H1 (cell line): ENCODE results near the gene PAX6. TPM values are rescaled to one million over a fixed set of nuclear protein-coding genes. Genes with fewer than 3 reads are reported as not detected.

Experiments
- CTCF ChIA-PET: fragments of 300-600 bp; sonication (Branson Sonifier 250); formaldehyde crosslinking; loops from one replicate; lab custom pipeline; 2021; ENCODE audit not compliant: partially characterized antibody; lab: Charles Lee
- POLR2A ChIA-PET: fragments of 300-600 bp; sonication (Branson Sonifier 250); formaldehyde crosslinking; loops from one replicate; lab custom pipeline; 2021; ENCODE audit warnings: inconsistent platforms; ENCODE audit not compliant: partially characterized antibody; lab: Charles Lee
- DNase-seq, 2 experiments: peaks; one replicate each; pipeline versions ENCODE4 v3.0.0 to v3.0.0-alpha.2; 2010 to 2022; ENCODE audit warnings: low spot score in 2 of 2, low read depth in 1 of 2, mixed read lengths in 1 of 2
- FAIRE-seq: peaks from 2 replicates; lab custom pipeline; 2011; peaks lifted over from hg19 to GRCh38; lab: Jason Lieb, UNC
- H2AFZ ChIP-seq: 2 replicates; pipeline ENCODE4 v1.8.1; 2012; ENCODE audit warnings: low read length, inconsistent platforms
- H2AK5ac ChIP-seq: 2 replicates; pipeline ENCODE4 v1.6.1; 2013; ENCODE audit warnings: low read depth, low read length
- H2BK120ac ChIP-seq: replicated peaks from 2 replicates; pipeline ENCODE3; 2013; ENCODE audit warnings: low read depth, low read length, inconsistent platforms
- H2BK12ac ChIP-seq: 2 replicates; pipeline ENCODE4 v1.6.1; 2013; ENCODE audit warnings: low read depth, low read length
- H2BK15ac ChIP-seq: 2 replicates; pipeline ENCODE4 v1.6.1; 2013; ENCODE audit warnings: low read length
- H2BK20ac ChIP-seq: 2 replicates; pipeline ENCODE4 v1.6.1; 2013; ENCODE audit warnings: low read length
- H2BK5ac ChIP-seq: 2 replicates; pipeline ENCODE4 v1.6.1; 2013; ENCODE audit warnings: low read depth, low read length
- H3K14ac ChIP-seq: 2 replicates; pipeline ENCODE4 v1.6.1; 2013; ENCODE audit warnings: inconsistent platforms; ENCODE audit not compliant: insufficient read length
- H3K18ac ChIP-seq: 2 replicates; pipeline ENCODE4 v1.6.1; 2013; ENCODE audit warnings: low read length; ENCODE audit errors: extremely low read depth
- H3K23ac ChIP-seq: 2 replicates; pipeline ENCODE4 v1.6.1; 2013; ENCODE audit warnings: inconsistent platforms; ENCODE audit not compliant: insufficient read length
- H3K23me2 ChIP-seq: 2 replicates; pipeline ENCODE4 v1.6.1; 2013; ENCODE audit warnings: low read depth, low read length
- H3K27ac ChIP-seq: 2 replicates; pipeline ENCODE4 v1.6.1; 2011; ENCODE audit warnings: low read depth, low read length, inconsistent platforms
- H3K27me3 ChIP-seq, 4 experiments: replicated peaks in 1 of 4; 1 replicate in 1 of 4; 2 replicates in 3 of 4; pipeline versions ENCODE4 v1.6.1 to v1.8.1; 2011 to 2013; ENCODE audit warnings: low read length in 3 of 4, mild to moderate bottlenecking in 3 of 4, inconsistent platforms in 2 of 4, mixed read lengths in 2 of 4, moderate library complexity in 1 of 4; ENCODE audit not compliant: control insufficient read depth in 3 of 4, insufficient read depth in 3 of 4; ENCODE audit errors: extremely low read depth in 1 of 4
- H3K36me3 ChIP-seq, 4 experiments: 2 replicates each; pipeline versions ENCODE4 v1.6.1 to v1.8.1; 2011 to 2013; ENCODE audit warnings: mild to moderate bottlenecking in 4 of 4, low read length in 3 of 4, moderate library complexity in 2 of 4, control low read depth in 1 of 4, inconsistent platforms in 1 of 4; ENCODE audit not compliant: insufficient read depth in 4 of 4, control insufficient read depth in 2 of 4
- H3K4ac ChIP-seq: replicated peaks from 2 replicates; pipeline ENCODE3; 2013; ENCODE audit warnings: low read length, low read depth, mixed read lengths, inconsistent platforms; ENCODE audit not compliant: insufficient read length
- H3K4me1 ChIP-seq, 4 experiments: replicated peaks in 1 of 4; 1 replicate in 1 of 4; 2 replicates in 3 of 4; pipeline versions ENCODE4 v1.6.1 to v1.8.1; 2011 to 2013; ENCODE audit warnings: low read length in 3 of 4, inconsistent platforms in 2 of 4, mixed read lengths in 1 of 4; ENCODE audit not compliant: insufficient read depth in 4 of 4, control insufficient read depth in 3 of 4
- H3K4me2 ChIP-seq, 2 experiments: 2 replicates each; pipeline versions ENCODE4 v1.6.1 to v1.8.1; 2011 to 2013; ENCODE audit warnings: low read depth in 2 of 2, low read length in 2 of 2, control low read depth in 1 of 2, inconsistent platforms in 1 of 2, mild to moderate bottlenecking in 1 of 2; ENCODE audit not compliant: insufficient read depth in 1 of 2
- H3K4me3 ChIP-seq, 4 experiments: fragments of 200-600, 300-600 bp in 1 of 4; sonication (generic), shearing (Covaris generic), sonication (Bioruptor Twin) in 1 of 4; 2 replicates each; pipeline versions ENCODE4 v1.5.1 to v1.8.1; 2011 to 2016; ENCODE audit warnings: low read length in 4 of 4, low read depth in 3 of 4, control low read depth in 2 of 4, inconsistent platforms in 2 of 4, mild to moderate bottlenecking in 2 of 4, mixed read lengths in 1 of 4, moderate library complexity in 1 of 4; ENCODE audit not compliant: insufficient read depth in 2 of 4; ENCODE audit errors: extremely low read depth in 1 of 4
- H3K56ac ChIP-seq: replicated peaks from 2 replicates; pipeline ENCODE3; 2013; ENCODE audit warnings: low read depth, mild to moderate bottlenecking, mixed read lengths, low read length, inconsistent platforms; ENCODE audit not compliant: insufficient read length
- H3K79me1 ChIP-seq: 2 replicates; pipeline ENCODE4 v1.6.1; 2013; ENCODE audit warnings: low read depth, low read length, control low read depth
- H3K79me2 ChIP-seq, 2 experiments: 2 replicates each; pipeline versions ENCODE4 v1.6.1 to v1.8.1; 2012 to 2013; ENCODE audit warnings: low read length in 2 of 2, mild to moderate bottlenecking in 2 of 2, inconsistent platforms in 1 of 2; ENCODE audit not compliant: insufficient read depth in 2 of 2, control insufficient read depth in 1 of 2
- H3K9ac ChIP-seq, 4 experiments: replicated peaks in 1 of 4; 1 replicate in 1 of 4; 2 replicates in 3 of 4; pipeline versions ENCODE4 v1.6.1 to v1.8.1; 2011 to 2013; ENCODE audit warnings: low read depth in 3 of 4, low read length in 3 of 4, control low read depth in 2 of 4, mild to moderate bottlenecking in 2 of 4, moderate library complexity in 2 of 4, inconsistent platforms in 1 of 4; ENCODE audit errors: extremely low read depth in 1 of 4
- H3K9me3 ChIP-seq, 2 experiments: 2 replicates each; pipeline versions ENCODE4 v1.6.1 to v1.8.1; 2012 to 2013; ENCODE audit warnings: mild to moderate bottlenecking in 2 of 2, moderate library complexity in 2 of 2, control low read depth in 1 of 2, inconsistent platforms in 1 of 2, low read depth in 1 of 2, low read length in 1 of 2, mixed read lengths in 1 of 2; ENCODE audit not compliant: insufficient read depth in 2 of 2
- H4K20me1 ChIP-seq, 2 experiments: replicated peaks in 1 of 2; 2 replicates each; pipeline versions ENCODE3 to v1.8.1; 2011 to 2013; ENCODE audit warnings: inconsistent platforms in 2 of 2, low read length in 2 of 2, mild to moderate bottlenecking in 1 of 2; ENCODE audit not compliant: insufficient read depth in 2 of 2, control insufficient read depth in 1 of 2
- H4K5ac ChIP-seq: 2 replicates; pipeline ENCODE4 v1.6.1; 2013; ENCODE audit warnings: low read length, low read depth, mixed read lengths, inconsistent platforms; ENCODE audit not compliant: insufficient read length
- H4K8ac ChIP-seq: 2 replicates; pipeline ENCODE4 v1.8.0; 2013; ENCODE audit warnings: mild to moderate bottlenecking, moderate library complexity, low read length, inconsistent platforms; ENCODE audit not compliant: insufficient read depth; ENCODE audit errors: extremely low read depth
- H4K91ac ChIP-seq: replicated peaks from 2 replicates; pipeline ENCODE3; 2013; ENCODE audit warnings: low read length, mixed read lengths, inconsistent platforms; ENCODE audit not compliant: insufficient read length
- CEBPB ChIP-seq: IDR thresholded peaks from 2 replicates; pipeline ENCODE4 v1.6.1; 2012; ENCODE audit warnings: low read depth, low read length
- CTBP2 ChIP-seq: IDR thresholded peaks from 2 replicates; pipeline ENCODE4 v1.7.0; 2011; ENCODE audit warnings: borderline replicate concordance, mild to moderate bottlenecking, moderate library complexity, mixed read lengths, low read length; ENCODE audit not compliant: insufficient read depth, insufficient read length
- JUN ChIP-seq: IDR thresholded peaks from 2 replicates; pipeline ENCODE4 v1.6.1; 2011; ENCODE audit warnings: low read depth, mild to moderate bottlenecking, improper control_type of control experiment, low read length
- NRF1 ChIP-seq: IDR thresholded peaks from 2 replicates; pipeline ENCODE4 v1.6.1; 2011; ENCODE audit warnings: mild to moderate bottlenecking, low read depth, low read length, improper control_type of control experiment
- SRF ChIP-seq: IDR thresholded peaks from 2 replicates; pipeline ENCODE4 v1.6.1; 2011; ENCODE audit warnings: mild to moderate bottlenecking, low read depth, low read length, moderate library complexity
- TAF1 ChIP-seq: IDR thresholded peaks from 2 replicates; pipeline ENCODE4 v1.6.1; 2011; ENCODE audit warnings: mild to moderate bottlenecking, low read depth, low read length
- WGBS, 2 experiments: shearing (Covaris generic) in 1 of 2; methylation state at CpG; one replicate each; pipeline versions ENCODE4 v1.1.6 to v1.1.7; 2013 to 2015; ENCODE audit warnings: low lambda C conversion rate in 2 of 2, mixed read lengths in 2 of 2, inconsistent platforms in 1 of 2, low coverage in 1 of 2, missing lambda C conversion rate in 1 of 2; ENCODE audit not compliant: insufficient replicate concordance in 2 of 2, insufficient coverage in 1 of 2, insufficient read length in 1 of 2; ENCODE audit errors: extremely low coverage in 1 of 2, missing lambda C conversion rate in 1 of 2; 5-methylcytosine and 5-hydroxymethylcytosine counted together
- polyA plus RNA-seq, 7 experiments: library from polyadenylated mRNA; depleted of rRNA in 3 of 7; stranded (reverse) in 5 of 7; unstranded in 2 of 7; fragments of >200 nt in 5 of 7; fragments of 200-250 nt in 2 of 7; gene quantifications; 1 replicate in 5 of 7; 2 replicates in 1 of 7; 4 replicates in 1 of 7; pipeline versions ENCODE4 v1.2.1 to v1.2.3, GENCODE V29; 2011 to 2013; ENCODE audit warnings: missing spikeins in 2 of 7, mixed read lengths in 2 of 7
- total RNA-seq: library from RNA; stranded (reverse); fragmentation: NEBNext Ultra II Directional; extraction: Animal tissue kit (Norgen Biotek cat#: 25700); gene quantifications from 2 replicates; pipeline ENCODE4 v1.2.1, GENCODE V29; 2021
- TF ChIP-seq, protein P1 (sequence below): IDR thresholded peaks from 2 replicates; pipeline ENCODE4 v1.6.1; 2012; ENCODE audit warnings: inconsistent platforms
- TF ChIP-seq, protein P2 (sequence below): IDR thresholded peaks from 2 replicates; pipeline ENCODE4 v1.6.1; 2011; ENCODE audit warnings: low read length, improper control_type of control experiment

The PAX6 gene
- total and polyA plus RNA-seq, 2 of the 8 experiments (the other 6 are each of a cell fraction or from before 2014, with no cell fraction given) = 0.30 to 0.65 TPM

DNA sequence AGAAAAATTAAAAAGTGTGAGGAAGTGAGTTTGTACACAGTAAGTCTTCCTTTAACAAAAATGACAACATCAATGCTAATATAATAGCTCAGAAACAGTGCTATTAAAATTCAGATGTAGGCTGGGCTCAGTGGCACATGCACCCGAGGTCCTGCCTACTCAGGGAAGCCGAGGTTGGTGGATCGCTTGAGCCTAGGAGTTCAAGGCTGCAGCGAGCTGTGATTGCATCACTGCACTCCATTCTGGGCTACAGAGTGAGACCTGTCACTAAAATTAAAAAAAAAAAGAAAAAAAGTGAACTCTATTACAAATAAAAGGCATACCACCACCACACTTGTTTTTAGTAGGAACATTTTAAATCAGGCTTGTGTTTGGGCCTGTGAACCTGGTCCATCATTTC, 39.2 kb upstream of the PAX6 start:
- Histone ChIP-seq H3K79me1 (no peaks in the 10 kb centered on the region), H2BK20ac (no peak overlapping the region), H4K91ac (no peak overlapping the region), H3K23ac (no peak overlapping the region), H3K18ac (no peak overlapping the region), H3K27me3 (no peaks in the 10 kb centered on the region), H2BK5ac (no peak overlapping the region), H3K79me2 (no peaks in the 10 kb centered on the region), H4K5ac (no peak overlapping the region), H2AFZ (no peak overlapping the region), H3K23me2 (no peaks in the 10 kb centered on the region), H3K27ac (no peak overlapping the region), H2AK5ac (no peak overlapping the region), H2BK15ac (no peak overlapping the region), H4K8ac (no peak overlapping the region), H3K9me3 (no peaks in the 10 kb centered on the region; a peak in 1 of 4 replicates), H4K20me1 (no peaks in the 10 kb centered on the region), H3K4me1 (peaks cover 0 to 5% (median 2%) of the 10 kb centered on the region in 4 experiments; a peak in 3 of 7 replicates), H3K36me3 (no peaks in the 10 kb centered on the region), H3K14ac (no peak overlapping the region), H3K4me3 (no peak overlapping the region), H3K9ac (no peak overlapping the region), H2BK120ac (no peak overlapping the region), H2BK12ac (no peak overlapping the region), H3K56ac (no peak overlapping the region), H3K4me2 (no peak overlapping the region), H3K4ac (no peak overlapping the region)
- 93% methylated on average over 4 of the region's 4 CpGs; no CpG with 5 or more reads in 1 of the 2 experiments for WGBS, 2 experiments
- ChIA-PET CTCF (interaction anchor here (1.1 to 4.0 kb wide), 4 partner anchors 15 to 65 kb away, joined by 4 to 17 read pairs (median 10); no protein-coding TSS in a partner anchor), POLR2A (interaction anchor here (0.6 kb wide), 1 partner anchor 54 kb away, joined by 3 read pairs; no protein-coding TSS in a partner anchor)
- TF ChIP-seq JUN = no peak
- TF ChIP-seq TAF1 = no peak
- no peak for TF ChIP-seq CTBP2
- TF ChIP-seq, protein P1, sequence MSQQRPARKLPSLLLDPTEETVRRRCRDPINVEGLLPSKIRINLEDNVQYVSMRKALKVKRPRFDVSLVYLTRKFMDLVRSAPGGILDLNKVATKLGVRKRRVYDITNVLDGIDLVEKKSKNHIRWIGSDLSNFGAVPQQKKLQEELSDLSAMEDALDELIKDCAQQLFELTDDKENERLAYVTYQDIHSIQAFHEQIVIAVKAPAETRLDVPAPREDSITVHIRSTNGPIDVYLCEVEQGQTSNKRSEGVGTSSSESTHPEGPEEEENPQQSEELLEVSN = peak; percentile 11; the same call in 1 of the 2 replicates
- TF ChIP-seq CEBPB = peak; percentile 63; the same call in 1 of the 2 replicates
- TF ChIP-seq SRF = no peak
- no peak for TF ChIP-seq NRF1
- TF ChIP-seq, protein P2, sequence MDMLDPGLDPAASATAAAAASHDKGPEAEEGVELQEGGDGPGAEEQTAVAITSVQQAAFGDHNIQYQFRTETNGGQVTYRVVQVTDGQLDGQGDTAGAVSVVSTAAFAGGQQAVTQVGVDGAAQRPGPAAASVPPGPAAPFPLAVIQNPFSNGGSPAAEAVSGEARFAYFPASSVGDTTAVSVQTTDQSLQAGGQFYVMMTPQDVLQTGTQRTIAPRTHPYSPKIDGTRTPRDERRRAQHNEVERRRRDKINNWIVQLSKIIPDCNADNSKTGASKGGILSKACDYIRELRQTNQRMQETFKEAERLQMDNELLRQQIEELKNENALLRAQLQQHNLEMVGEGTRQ = no peak
- FAIRE-seq = no peak
- no peak for DNase-seq
